Transverse colon (tissue), 4 donors: Measurements from ENCODE around the gene COMMD4. TPM values are rescaled to one million over a fixed set of nuclear protein-coding genes. Genes with fewer than 3 reads are reported as not detected.

Source experiments
- DNase-seq: peaks from one replicate; pipeline ENCODE4 v3.0.0-alpha.2; 2019
- H3K27ac ChIP-seq, 4 donors: fragments of 200-600 bp; sonication (generic); 2 replicates each; pipeline ENCODE4 v1.5.1; 2016 to 2018; ENCODE audit warnings: inconsistent platforms in 4 of 4
- H3K27me3 ChIP-seq: fragments of 200-600 bp; sonication (generic); 2 replicates; pipeline ENCODE4 v1.5.1; 2017; ENCODE audit warnings: inconsistent platforms
- H3K36me3 ChIP-seq, 4 donors: fragments of 200-600 bp; sonication (generic); 2 replicates each; pipeline ENCODE4 v1.5.1; 2017 to 2019; ENCODE audit warnings: inconsistent platforms in 4 of 4
- H3K4me1 ChIP-seq, 4 donors: fragments of 200-600 bp; sonication (generic); 2 replicates each; pipeline ENCODE4 v1.5.1; 2017 to 2020; ENCODE audit warnings: inconsistent platforms in 4 of 4
- H3K4me3 ChIP-seq, 4 donors: fragments of 200-600 bp; sonication (generic); 1 replicate in 1 of 4; 2 replicates in 3 of 4; pipeline versions ENCODE4 v1.5.1 to v1.6.1; 2017 to 2019; ENCODE audit warnings: inconsistent platforms in 4 of 4
- H3K9me3 ChIP-seq, 2 donors: fragments of 200-600 bp; sonication (generic); 2 replicates each; pipeline ENCODE4 v1.5.1; 2017 to 2019; ENCODE audit warnings: inconsistent platforms in 2 of 2
- EP300 ChIP-seq: sonication (generic); formaldehyde crosslinking; IDR thresholded peaks from one replicate; pipeline ENCODE4 v1.6.1; 2017; ENCODE audit warnings: antibody characterized with exemption, low read depth
- POLR2A ChIP-seq: fragments of 450-650 bp; IDR thresholded peaks from one replicate; pipeline ENCODE4 v1.6.1; 2016; ENCODE audit warnings: antibody characterized with exemption, mild to moderate bottlenecking, moderate library complexity
- POLR2AphosphoS5 ChIP-seq, 3 donors: sonication (generic); formaldehyde crosslinking; IDR thresholded peaks; one replicate each; pipeline ENCODE4 v1.6.1; 2016; ENCODE audit warnings: antibody characterized with exemption in 3 of 3
- WGBS, 2 donors: methylation state at CpG; one replicate each; pipeline ENCODE4 v1.1.5; 2018; ENCODE audit warnings: low coverage in 1 of 2; 5-methylcytosine and 5-hydroxymethylcytosine counted together
- in situ Hi-C, 4 donors: fragments of 200-750 bp; cut with MboI; loops; one replicate each; pipeline versions ENCODE4 v1.15.0 to v1.15.1; 2017; ENCODE audit warnings: low sequenced_read_pairs in 3 of 4, low pct_ligation_motif_present in 1 of 4, low pct_unique_long_range_greater_than_20kb in 1 of 4
- intact Hi-C: fragments of 100-400 bp; cut with DNase I; formaldehyde crosslinking; loops from one replicate; pipeline ENCODE4 v1.15.1; 2023; ENCODE audit warnings: low total_unique reads
- total RNA-seq, 4 donors: library from RNA; depleted of rRNA; stranded (reverse); fragments of >200 nt; gene quantifications; one replicate each; pipeline ENCODE4 v1.1.0, GENCODE V29; 2016
- TF ChIP-seq, protein P1 (sequence below), 5 experiments: fragments of 200-600 bp in 3 of 5; fragments of 450-650 bp in 2 of 5; sonication (generic) in 3 of 5; IDR thresholded peaks; 1 replicate in 2 of 5; 2 replicates in 3 of 5; pipeline ENCODE4 v1.5.1; 2016 to 2017; ENCODE audit warnings: antibody characterized with exemption in 5 of 5, inconsistent platforms in 3 of 5, mild to moderate bottlenecking in 2 of 5, moderate library complexity in 1 of 5

The COMMD4 gene
- total RNA-seq, 4 donors from 2014 or later = 33.2 to 97.3 (median 70.3) TPM

DNA sequence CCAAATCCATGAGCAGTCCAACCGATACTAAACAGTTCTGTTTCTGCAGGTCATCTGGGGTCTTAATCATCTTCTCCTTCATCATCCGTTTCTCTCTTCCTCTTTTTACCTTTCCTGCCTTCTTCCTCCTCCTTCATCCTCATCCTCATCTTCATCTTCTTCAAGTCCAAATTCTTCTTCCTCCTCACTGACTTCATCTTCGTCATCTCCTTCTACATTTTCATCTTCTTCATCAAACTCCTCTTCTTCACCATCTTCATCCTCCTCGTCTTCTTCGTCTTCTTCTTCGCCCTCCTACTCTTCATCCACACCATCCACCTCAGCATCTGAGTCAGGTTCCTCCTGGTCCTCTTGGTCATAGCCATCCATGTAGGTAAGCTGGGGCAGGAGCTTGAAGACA, 14.2 kb upstream of the COMMD4 start:
- Histone ChIP-seq H3K27ac (no peak overlapping the region), H3K4me3 (no peak overlapping the region), H3K9me3 (no peaks in the 10 kb centered on the region), H3K27me3 (no peaks in the 10 kb centered on the region), H3K4me1 (peaks cover 0 to 14% (median 3%) of the 10 kb centered on the region in 4 donors), H3K36me3 (no peaks in the 10 kb centered on the region)
- intact Hi-C loops (no loop called here), in situ Hi-C loops (loop anchor here in 2 of 4 donors (25.0 kb wide), 2 partner anchors 309 to 1259 kb away; partner anchors contain the start of gene PPCDC (in 1 of the 2))
- TF ChIP-seq, protein P1, sequence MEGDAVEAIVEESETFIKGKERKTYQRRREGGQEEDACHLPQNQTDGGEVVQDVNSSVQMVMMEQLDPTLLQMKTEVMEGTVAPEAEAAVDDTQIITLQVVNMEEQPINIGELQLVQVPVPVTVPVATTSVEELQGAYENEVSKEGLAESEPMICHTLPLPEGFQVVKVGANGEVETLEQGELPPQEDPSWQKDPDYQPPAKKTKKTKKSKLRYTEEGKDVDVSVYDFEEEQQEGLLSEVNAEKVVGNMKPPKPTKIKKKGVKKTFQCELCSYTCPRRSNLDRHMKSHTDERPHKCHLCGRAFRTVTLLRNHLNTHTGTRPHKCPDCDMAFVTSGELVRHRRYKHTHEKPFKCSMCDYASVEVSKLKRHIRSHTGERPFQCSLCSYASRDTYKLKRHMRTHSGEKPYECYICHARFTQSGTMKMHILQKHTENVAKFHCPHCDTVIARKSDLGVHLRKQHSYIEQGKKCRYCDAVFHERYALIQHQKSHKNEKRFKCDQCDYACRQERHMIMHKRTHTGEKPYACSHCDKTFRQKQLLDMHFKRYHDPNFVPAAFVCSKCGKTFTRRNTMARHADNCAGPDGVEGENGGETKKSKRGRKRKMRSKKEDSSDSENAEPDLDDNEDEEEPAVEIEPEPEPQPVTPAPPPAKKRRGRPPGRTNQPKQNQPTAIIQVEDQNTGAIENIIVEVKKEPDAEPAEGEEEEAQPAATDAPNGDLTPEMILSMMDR (IDR thresholded peaks at IDR 0.05) = no peak
- TF ChIP-seq POLR2AphosphoS5 (IDR thresholded peaks at IDR 0.05) (no peak), EP300 (no peak), POLR2A (no peak)
- 91 to 92% methylated on average over 6 of the region's 6 CpGs for WGBS, 2 donors
- no peak for DNase-seq

DNA sequence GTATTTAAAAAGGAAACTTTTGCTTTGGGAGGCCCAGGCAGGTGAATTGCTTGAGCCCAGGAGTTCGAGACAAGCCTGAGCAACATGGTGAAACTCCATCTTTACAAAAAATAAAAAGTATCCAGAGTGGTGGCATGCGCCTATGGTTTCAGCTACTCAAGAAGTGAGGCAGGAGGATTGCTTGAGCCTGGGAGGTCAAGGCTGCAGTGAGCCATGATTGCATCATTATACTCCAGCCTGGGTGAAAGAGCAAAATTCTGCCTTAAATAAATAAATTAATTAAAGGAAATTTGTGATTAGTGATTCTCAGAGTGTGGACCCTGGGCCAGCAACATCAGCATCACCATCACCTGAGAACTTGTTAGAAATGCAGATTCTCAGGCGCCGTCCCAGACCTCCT, 9.9 kb upstream of the COMMD4 start:
- Histone ChIP-seq H3K36me3 (no peaks in the 10 kb centered on the region), H3K27me3 (no peaks in the 10 kb centered on the region), H3K27ac (no peak overlapping the region), H3K4me3 (no peak overlapping the region), H3K9me3 (no peaks in the 10 kb centered on the region), H3K4me1 (peaks cover 0 to 14% (median 3%) of the 10 kb centered on the region in 4 donors)
- intact Hi-C loops (no loop called here), in situ Hi-C loops (loop anchor here in 1 of 4 donors (25.0 kb wide), 1 partner anchor 314 kb away; the partner anchor contains the start of gene PPCDC)
- WGBS, 2 donors = 84 to 93% methylated on average over 2 to 4 of the region's 4 CpGs
- DNase-seq = no peak
- TF ChIP-seq EP300 = no peak
- TF ChIP-seq, protein P1 (IDR thresholded peaks at IDR 0.05) = no peak

DNA sequence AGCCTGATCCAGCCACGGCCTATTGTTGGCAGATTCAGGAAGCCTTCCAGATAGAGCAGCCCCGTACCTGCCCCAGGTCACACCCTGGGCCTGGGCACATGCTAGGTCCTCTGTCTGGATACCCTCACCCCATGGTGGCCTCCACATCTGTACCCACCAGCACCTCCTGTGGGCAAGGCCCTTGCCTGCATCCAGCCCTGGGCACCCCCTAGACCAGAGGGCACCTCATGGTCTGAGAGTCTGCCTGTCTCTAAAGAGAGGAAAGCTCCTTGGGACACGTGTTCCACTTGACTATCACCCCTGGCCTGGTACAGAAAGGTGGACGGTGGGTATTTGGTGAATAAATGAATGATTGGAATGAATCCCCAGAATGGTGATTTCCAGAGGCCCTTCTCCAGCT, 8.9 kb upstream of the COMMD4 start:
- intact Hi-C loops = no loop called here

GRCh38 chr15:75327491-75327890, 8.4 kb upstream of the COMMD4 start:
- in situ Hi-C loops = loop anchor here in 1 of 4 donors (25.0 kb wide), 1 partner anchor 315 kb away; the partner anchor contains the start of gene PPCDC
- DNase-seq = no peak
- Histone ChIP-seq H3K9me3 (no peaks in the 10 kb centered on the region), H3K4me3 (no peak overlapping the region), H3K27me3 (no peaks in the 10 kb centered on the region), H3K27ac (no peak overlapping the region), H3K4me1 (peaks cover 0 to 14% (median 3%) of the 10 kb centered on the region in 4 donors), H3K36me3 (no peaks in the 10 kb centered on the region)
- TF ChIP-seq EP300 (no peak), POLR2A (no peak), POLR2AphosphoS5 (IDR thresholded peaks at IDR 0.05) (no peak)
- TF ChIP-seq, protein P1 (IDR thresholded peaks at IDR 0.05) = no peak
- WGBS, 2 donors = 90% methylated on average over 3 of the region's 3 CpGs; no CpG with 5 or more reads in 1 of the 2 donors
- intact Hi-C loops = no loop called here

More for the DNA sequence above, 8.9 kb upstream of the COMMD4 start:
- Histone ChIP-seq H3K9me3 (no peaks in the 10 kb centered on the region), H3K4me3 (no peak overlapping the region), H3K36me3 (no peaks in the 10 kb centered on the region), H3K27me3 (no peaks in the 10 kb centered on the region), H3K27ac (no peak overlapping the region), H3K4me1 (peaks cover 0 to 14% (median 3%) of the 10 kb centered on the region in 4 donors)
- 86 to 94% methylated on average over 2 to 4 of the region's 4 CpGs for WGBS, 2 donors
- TF ChIP-seq EP300 = no peak
- no peak for TF ChIP-seq POLR2A
- no peak for TF ChIP-seq POLR2AphosphoS5 (IDR thresholded peaks at IDR 0.05)
- TF ChIP-seq, protein P1 (IDR thresholded peaks at IDR 0.05) = no peak
- DNase-seq = no peak
- in situ Hi-C loops = loop anchor here in 1 of 4 donors (25.0 kb wide), 1 partner anchor 315 kb away; the partner anchor contains the start of gene PPCDC
